Dedifferentiated amniotic fluid mesenchymal stem cell (primary cell): ENCODE results near the gene RBPJL.

Source experiments
- DNase-seq: peaks from one replicate; pipeline ENCODE4 v3.0.0-alpha.2; 2016; ENCODE audit errors: extremely low spot score

RBPJL gene

DNA sequence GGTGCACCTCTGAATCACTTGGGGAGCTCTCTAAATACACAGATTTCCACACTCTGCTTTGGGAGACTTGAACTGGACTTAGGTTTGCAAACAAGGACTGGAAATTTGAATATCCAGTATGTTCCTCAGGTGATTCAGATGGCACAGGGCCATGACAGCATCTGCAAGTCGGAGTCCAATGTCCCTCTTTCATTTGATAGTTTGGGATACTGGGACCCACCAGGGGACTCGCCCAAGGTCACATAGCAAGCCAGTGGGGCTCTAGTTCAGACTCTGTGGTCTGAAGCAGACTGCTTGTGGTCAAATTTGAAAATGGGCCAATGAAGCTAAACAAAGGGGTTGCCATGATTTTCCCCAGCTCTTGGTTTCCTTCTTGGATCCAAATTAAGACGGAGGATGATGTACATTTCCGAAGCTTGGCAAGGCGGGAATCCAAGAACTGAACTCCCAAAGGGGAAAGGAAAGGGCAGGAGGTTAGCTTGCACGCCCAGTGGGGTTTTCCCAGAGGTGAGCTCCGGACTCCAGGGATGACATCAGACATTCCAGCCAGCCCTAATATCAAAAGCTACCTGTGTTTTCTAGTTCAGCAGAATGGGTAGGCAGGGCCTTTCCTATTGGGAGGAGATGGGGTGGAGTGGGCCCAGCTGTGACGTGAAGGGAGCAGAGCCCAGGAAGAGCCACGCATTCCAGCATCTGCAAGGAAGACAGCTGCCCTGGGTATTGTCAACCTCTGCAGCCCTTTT is 52.9 kb downstream of the RBPJL start:
- DNase-seq = no peak

DNA sequence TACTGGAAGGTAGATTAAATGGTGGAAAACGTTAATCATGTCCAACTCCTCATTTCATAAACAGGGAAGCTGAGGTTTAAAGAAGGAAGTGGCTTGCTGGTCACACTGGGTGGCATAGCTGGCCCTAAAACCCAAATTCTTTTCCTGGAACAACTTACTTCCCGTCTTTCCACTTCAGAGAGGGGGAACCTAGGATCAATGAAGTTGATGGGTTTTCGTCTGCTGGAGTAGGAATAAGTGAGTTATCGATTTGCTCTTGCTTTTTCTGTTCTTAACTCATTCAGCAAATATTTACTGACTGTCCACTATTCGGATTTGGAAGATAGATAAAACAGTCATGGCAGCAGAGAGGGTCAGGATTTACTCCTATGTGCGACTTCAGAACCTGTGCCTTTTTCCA is 55.2 kb downstream of the RBPJL start:
- no peak for DNase-seq

DNA sequence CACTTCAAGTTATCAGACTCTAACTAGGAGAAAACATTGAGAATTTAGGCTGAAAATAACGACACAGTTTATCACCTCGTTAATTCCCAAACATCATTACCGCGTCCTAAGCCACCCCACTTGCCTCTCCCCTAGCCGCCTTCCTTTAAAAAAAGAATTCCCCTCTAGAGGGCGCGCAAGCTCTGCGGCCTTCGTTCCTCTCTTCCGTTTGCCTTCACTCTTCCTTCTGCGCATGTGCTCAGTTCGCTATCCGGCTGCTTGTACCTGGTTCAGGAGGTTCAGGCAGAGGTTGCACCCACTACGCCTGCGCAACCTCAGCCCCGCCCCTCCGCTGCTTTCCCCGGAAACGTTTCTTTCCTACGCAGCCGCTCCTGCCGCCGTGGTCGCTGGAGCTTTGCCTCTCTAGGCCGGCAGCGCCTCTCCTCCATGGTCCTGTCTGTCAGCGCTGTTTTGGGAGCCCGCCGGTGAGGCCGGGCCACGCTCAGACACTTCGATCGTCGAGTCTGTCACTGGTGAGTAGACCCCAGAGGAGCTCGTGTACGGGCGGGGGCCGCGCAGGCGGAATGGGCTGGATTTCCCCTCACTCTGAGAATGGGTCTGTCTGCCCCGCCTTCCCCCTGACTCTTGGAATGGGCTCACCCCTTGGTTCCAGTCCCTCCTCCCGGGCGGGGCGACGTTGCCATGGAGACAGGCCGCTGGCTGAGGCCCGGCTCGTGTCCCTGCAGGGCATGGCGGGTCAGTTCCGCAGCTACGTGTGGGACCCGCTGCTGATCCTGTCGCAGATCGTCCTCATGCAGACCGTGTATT is 56.4 kb downstream of the RBPJL start, which contains the start of gene SYS1:
SYS1 (plus strand) TSS at position 353 of the 807 bp plus-strand sequence; CDS start at position 729, 376 bp downstream.
- peak; percentile 98 for DNase-seq

DNA sequence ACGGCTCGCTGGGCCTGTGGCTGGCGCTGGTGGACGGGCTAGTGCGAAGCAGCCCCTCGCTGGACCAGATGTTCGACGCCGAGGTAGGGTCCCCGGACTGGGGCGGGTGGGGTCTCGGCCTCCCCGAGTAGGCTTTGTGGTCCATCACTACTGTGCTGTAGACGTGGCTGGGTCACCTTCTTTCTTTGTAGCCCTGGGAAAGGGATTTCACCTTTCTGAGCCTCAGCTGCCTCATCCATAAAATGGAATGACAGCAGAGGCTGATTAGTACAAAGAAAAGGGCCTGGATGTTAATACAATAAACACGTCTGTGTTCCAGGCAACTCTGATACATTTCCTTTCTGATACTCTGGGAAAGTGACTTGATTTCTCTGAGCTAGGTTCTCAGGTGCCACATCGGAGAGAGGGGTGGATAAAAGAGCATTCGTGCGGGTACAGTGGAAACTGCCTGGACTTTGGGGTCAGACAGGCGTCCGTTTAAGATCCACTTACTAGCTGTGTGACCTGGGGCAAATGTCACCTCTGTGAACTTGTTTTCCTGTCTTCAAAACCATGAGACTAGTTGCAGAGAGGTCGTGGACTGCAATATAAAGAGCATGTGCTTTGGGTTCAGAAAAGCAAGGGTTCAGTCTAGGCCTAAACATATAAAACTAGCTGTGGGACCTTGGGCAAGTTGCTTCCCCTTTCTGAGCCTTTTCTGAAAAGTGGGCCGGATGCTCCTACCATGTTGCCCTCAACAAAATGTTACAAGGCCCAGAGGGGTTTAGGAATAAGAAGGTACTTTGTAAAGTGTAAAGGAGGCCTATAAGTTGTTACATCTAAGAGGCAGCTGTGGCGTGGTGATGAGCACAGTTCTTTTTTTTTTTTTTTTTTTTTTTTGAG is 57.2 kb downstream of the RBPJL start:
- DNase-seq = no peak

DNA sequence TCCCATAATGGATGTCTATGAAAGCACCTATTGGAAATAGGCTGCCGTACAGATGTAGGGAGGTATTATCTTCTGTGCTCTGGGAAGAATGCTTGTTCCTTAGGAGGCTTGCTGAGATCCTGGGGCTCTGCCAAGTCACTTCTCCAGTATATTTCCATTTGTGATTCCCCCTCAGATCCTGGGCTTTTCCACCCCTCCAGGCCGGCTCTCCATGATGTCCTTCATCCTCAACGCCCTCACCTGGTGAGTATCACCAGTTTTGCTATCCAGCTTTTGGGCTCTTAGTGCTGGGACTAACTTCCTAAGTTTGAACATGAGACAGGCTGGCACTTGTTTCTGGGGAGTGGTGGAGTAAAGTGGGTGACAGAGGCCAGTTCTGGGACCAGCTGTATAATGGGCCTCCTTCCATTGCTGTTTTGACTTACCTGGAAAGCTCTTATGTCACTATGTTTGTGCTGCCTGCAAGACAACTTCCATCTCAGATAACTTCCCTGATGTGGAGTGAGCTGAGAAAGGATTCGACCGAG is 58.9 kb downstream of the RBPJL start:
- no peak for DNase-seq

DNA sequence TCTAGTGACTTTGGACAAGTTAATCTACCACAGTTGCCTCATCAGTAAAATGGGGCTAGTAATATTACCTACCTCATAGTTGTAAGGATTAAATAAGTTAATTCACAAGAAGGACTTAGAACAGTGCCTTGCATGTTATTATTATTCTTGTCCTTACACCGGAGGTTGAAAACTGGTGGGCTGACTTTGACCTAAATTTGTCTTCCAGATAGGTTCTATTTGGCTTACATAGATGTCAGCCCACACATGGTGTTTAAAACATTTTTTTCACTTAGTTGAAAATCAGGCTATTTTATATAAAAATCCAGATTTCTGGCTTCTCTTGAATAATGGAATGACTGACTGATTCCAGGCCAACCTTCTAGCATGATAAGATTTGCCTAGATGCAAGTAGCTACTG is 59.6 kb downstream of the RBPJL start:
- no peak for DNase-seq

GRCh38 chr20:45366631-45367030 is 60.0 kb downstream of the RBPJL start:
- DNase-seq = no peak

DNA sequence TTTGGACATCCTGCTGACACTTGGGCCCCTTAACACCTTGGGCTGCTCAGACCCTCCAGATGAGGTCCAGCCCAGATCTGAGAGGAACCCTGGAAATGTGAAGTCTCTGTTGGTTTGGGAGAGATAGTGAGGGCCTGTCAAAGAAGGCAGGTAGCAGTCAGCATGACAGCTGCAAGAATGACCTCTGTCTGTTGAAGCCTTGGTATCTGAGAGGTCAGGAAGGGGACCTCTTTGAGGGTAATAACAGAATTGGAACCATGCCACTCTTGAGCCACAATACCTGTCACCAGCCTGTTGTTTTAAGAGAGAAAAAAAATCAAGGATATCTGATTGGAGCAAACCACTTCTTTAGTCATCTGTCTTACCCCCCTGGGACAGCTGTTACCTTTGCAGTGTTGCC is 60.5 kb downstream of the RBPJL start:
- DNase-seq = no peak
